ENCODE data around the gene ANKRD23. TPM values are rescaled to one million over a fixed set of nuclear protein-coding genes. Genes with fewer than 3 reads are reported as not detected.

Gene ANKRD23
- total RNA-seq, 1 donor from 2014 or later, result 5.7 TPM

DNA sequence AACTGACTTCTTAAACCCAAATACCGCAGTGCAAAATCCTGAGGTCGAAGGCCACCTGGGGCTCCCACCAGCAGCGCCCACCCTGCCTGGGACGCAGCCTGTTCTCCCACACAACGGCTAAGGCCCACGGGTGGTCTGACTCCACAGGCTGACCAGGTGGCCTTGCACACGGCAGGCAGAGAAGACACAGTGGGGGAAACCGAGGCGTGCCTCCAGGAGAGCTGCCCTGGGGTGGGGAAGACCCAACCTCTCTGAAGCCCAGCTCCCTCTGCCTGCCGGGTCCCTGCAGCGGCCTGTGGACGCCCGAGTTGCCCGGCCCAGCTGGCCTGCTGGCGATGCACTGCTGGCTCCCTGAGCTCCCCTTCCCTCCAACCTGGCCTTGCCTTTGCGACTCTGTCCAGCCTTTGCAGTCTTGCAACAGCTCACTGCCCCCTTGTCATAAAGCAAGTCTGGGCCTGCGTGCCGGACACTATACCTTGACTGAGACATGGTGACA, 35.8 kb upstream of the ANKRD23 start:
- no peak for DNase-seq (ENCODE audit: extremely low spot score, unreplicated experiment)
- Mint-ChIP-seq H3K4me1 (ENCODE audit: unreplicated experiment) (peaks cover 44% of the 10 kb centered on the region), H3K27me3 (ENCODE audit: unreplicated experiment) (no peaks in the 10 kb centered on the region), H3K4me3 (ENCODE audit: unreplicated experiment) (no peak overlapping the region), H3K27ac (ENCODE audit: unreplicated experiment) (no peak overlapping the region), H3K9me3 (ENCODE audit: unreplicated experiment) (no peaks in the 10 kb centered on the region), H3K36me3 (ENCODE audit: unreplicated experiment) (no peaks in the 10 kb centered on the region)
- TF ChIP-seq, protein P1, sequence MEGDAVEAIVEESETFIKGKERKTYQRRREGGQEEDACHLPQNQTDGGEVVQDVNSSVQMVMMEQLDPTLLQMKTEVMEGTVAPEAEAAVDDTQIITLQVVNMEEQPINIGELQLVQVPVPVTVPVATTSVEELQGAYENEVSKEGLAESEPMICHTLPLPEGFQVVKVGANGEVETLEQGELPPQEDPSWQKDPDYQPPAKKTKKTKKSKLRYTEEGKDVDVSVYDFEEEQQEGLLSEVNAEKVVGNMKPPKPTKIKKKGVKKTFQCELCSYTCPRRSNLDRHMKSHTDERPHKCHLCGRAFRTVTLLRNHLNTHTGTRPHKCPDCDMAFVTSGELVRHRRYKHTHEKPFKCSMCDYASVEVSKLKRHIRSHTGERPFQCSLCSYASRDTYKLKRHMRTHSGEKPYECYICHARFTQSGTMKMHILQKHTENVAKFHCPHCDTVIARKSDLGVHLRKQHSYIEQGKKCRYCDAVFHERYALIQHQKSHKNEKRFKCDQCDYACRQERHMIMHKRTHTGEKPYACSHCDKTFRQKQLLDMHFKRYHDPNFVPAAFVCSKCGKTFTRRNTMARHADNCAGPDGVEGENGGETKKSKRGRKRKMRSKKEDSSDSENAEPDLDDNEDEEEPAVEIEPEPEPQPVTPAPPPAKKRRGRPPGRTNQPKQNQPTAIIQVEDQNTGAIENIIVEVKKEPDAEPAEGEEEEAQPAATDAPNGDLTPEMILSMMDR (IDR thresholded peaks at IDR 0.05), result no peak

DNA sequence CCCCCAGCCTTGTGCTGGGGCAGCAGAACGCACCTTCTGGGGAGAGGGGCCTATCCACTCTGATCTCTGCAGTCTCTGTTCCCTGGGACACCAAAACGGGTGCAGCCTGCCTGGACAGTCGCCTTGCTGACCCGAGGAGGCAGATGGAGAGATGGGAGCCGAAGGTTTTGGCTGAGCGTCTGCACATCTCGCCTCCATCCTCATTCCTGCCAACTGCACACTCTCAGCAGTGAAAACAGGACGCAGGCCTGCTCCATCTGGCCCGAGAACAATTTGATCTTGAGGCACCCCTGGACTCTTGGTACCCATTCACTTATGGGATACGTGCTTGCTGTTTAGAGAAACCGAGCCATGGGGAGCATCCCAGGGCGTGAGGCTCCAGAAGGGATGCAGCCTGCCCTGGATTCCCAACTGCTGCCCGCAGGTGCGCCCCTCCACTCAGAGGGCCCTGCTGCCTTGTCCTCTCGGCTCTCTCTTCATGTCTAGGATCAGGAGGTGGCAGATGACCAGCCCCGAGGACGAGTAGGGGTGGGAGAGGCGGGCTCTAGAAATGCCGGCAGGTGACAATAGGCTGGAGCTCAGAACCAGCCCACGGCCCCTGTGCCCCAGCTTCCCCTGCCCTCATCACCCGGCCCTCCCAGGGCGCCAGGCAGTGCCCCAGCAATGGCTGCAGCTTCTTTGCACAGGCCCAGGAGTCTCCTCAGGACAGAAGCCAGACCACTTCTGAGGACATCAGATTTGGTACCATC, 35.1 kb upstream of the ANKRD23 start:
- Mint-ChIP-seq H3K27me3 (ENCODE audit: unreplicated experiment) (no peaks in the 10 kb centered on the region), H3K4me3 (ENCODE audit: unreplicated experiment) (no peak overlapping the region), H3K36me3 (ENCODE audit: unreplicated experiment) (no peaks in the 10 kb centered on the region), H3K9me3 (ENCODE audit: unreplicated experiment) (no peaks in the 10 kb centered on the region), H3K27ac (ENCODE audit: unreplicated experiment) (no peak overlapping the region), H3K4me1 (ENCODE audit: unreplicated experiment) (peaks cover 46% of the 10 kb centered on the region)
- TF ChIP-seq, protein P1 (IDR thresholded peaks at IDR 0.05), result no peak
- DNase-seq (ENCODE audit: extremely low spot score, unreplicated experiment), result no peak

DNA sequence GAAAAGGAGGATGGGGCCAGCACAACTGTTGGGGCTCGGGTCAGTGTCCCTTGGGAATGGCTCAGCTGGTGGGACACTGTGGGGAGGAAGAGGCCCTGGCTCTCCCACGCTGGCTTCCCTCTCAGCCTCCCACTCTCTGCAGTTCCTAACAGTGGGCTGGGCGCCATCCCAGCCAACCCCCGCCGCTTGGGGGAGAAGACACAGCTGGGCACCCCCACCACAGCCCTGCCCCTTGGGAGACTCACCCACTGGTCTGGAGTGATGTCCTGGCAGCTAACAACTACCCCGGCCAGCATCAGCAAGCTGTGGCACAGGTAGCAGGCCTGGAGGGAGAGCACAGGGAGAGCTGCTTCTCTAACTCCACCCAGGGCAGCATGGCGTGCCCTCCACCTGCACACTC, 34.4 kb upstream of the ANKRD23 start:
- DNase-seq (ENCODE audit: extremely low spot score, unreplicated experiment), result no peak
- no peaks in the 10 kb centered on the region for H3K36me3 Mint-ChIP-seq (ENCODE audit: unreplicated experiment)
- TF ChIP-seq, protein P1 (IDR thresholded peaks at IDR 0.05), result no peak
- H3K4me3 Mint-ChIP-seq (ENCODE audit: unreplicated experiment), result no peak overlapping the region
- no peaks in the 10 kb centered on the region for H3K27me3 Mint-ChIP-seq (ENCODE audit: unreplicated experiment)
- no peaks in the 10 kb centered on the region for H3K9me3 Mint-ChIP-seq (ENCODE audit: unreplicated experiment)
- no peak overlapping the region for H3K27ac Mint-ChIP-seq (ENCODE audit: unreplicated experiment)
- peaks cover 46% of the 10 kb centered on the region for H3K4me1 Mint-ChIP-seq (ENCODE audit: unreplicated experiment)

DNA sequence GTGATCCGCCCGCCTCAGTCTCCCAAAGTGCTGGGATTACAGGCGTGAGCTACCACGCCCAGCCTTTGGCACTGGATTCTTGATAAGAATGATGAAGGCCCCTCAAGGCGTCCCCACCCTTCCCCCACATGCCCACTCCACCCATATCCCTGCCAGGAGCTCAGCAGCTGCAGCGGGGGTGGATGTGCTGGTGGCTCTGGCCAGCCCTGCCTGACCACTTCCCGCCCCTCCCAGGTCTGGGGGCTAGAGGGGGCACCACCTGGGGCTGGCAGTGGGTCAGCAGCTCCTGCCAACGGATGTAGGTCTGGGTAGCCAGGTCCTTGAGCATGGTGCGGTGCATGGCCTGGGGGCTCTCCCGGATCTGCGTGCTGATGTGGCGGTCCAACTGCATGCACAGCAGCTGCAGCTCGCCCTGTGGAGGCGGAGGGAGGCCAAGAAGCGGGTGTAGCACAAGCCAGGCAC, 33.8 kb upstream of the ANKRD23 start:
- H3K4me3 Mint-ChIP-seq (ENCODE audit: unreplicated experiment), result no peak overlapping the region
- TF ChIP-seq, protein P1 (IDR thresholded peaks at IDR 0.05), result no peak
- no peak overlapping the region for H3K27ac Mint-ChIP-seq (ENCODE audit: unreplicated experiment)
- H3K36me3 Mint-ChIP-seq (ENCODE audit: unreplicated experiment), result no peaks in the 10 kb centered on the region
- H3K9me3 Mint-ChIP-seq (ENCODE audit: unreplicated experiment), result no peaks in the 10 kb centered on the region
- no peaks in the 10 kb centered on the region for H3K27me3 Mint-ChIP-seq (ENCODE audit: unreplicated experiment)
- no peak for DNase-seq (ENCODE audit: extremely low spot score, unreplicated experiment)
- H3K4me1 Mint-ChIP-seq (ENCODE audit: unreplicated experiment), result peaks cover 47% of the 10 kb centered on the region

DNA sequence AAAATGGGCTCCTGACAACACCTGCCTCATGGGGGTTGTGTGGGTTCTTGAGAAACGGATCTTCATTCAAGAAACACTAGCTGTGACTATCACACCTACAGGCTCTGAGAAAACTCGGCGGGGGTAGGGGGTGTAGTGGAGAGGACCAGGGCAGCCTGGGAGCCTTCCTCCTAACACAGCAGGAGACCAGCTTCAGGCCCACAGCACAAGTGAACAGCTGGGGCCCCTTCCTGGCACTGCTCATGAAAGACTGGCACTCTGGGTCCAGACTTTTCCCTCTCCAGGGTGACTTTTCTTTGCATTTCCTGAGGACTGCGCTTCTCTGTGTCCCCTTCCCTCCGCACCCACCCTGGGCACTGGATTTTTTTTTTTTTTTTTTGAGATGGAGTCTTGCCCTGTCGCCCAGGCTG, 33.2 kb upstream of the ANKRD23 start:
- peak overlapping the region; percentile 75 for H3K27ac Mint-ChIP-seq (ENCODE audit: unreplicated experiment)
- H3K4me3 Mint-ChIP-seq (ENCODE audit: unreplicated experiment), result no peak overlapping the region
- no peaks in the 10 kb centered on the region for H3K36me3 Mint-ChIP-seq (ENCODE audit: unreplicated experiment)
- peaks cover 48% of the 10 kb centered on the region for H3K4me1 Mint-ChIP-seq (ENCODE audit: unreplicated experiment)
- no peaks in the 10 kb centered on the region for H3K27me3 Mint-ChIP-seq (ENCODE audit: unreplicated experiment)
- TF ChIP-seq, protein P1 (IDR thresholded peaks at IDR 0.05), result no peak
- H3K9me3 Mint-ChIP-seq (ENCODE audit: unreplicated experiment), result no peaks in the 10 kb centered on the region
- DNase-seq (ENCODE audit: extremely low spot score, unreplicated experiment), result no peak
